ENCODE data around the gene OCIAD1. TPM values are rescaled to one million over a fixed set of nuclear protein-coding genes. Genes with fewer than 3 reads are reported as not detected.

The OCIAD1 gene
- total RNA-seq = 64.3 and 73.8 TPM in 2 replicates

GRCh38 chr4:48830706-48831531 is at the start of gene OCIAD1:
OCIAD1 (plus strand) TSS chr4:48831088; CDS start chr4:48832625, 1,537 bp downstream.

GRCh38 chr4:48906206-48907173 is 75.6 kb downstream of the OCIAD1 start, which contains the start of gene OCIAD2:
OCIAD2 (minus strand) TSS chr4:48906774; CDS start chr4:48904549, 2,225 bp downstream.

Other genes with a start within 250 kb of the OCIAD1 start
- 98.5 and 138 TPM in 2 replicates for gene FRYL, start 50.8 kb upstream of the OCIAD1 start, total RNA-seq
- gene OCIAD2, start 75.7 kb downstream of the OCIAD1 start, total RNA-seq = 279 and 426 TPM in 2 replicates
- not detected in 2 replicates for gene CWH43, start 155.2 kb downstream of the OCIAD1 start, total RNA-seq

Data from endothelial cell of coronary artery (primary cell).